ENCODE data around the gene EEIG1. TPM values are rescaled to one million over a fixed set of nuclear protein-coding genes. Genes with fewer than 3 reads are reported as not detected.

EEIG1 gene
- total RNA-seq, 4 donors from 2014 or later: 18.3 to 34.7 (median 24.9) TPM

- intact Hi-C loops (cut with DNase I): no loop called here
- TF ChIP-seq POLR2A (IDR thresholded peaks at IDR 0.05): peak in 1 of 2 donors; percentile 13
- TF ChIP-seq CTCF (IDR thresholded peaks at IDR 0.05): peak in 2 of 6 experiments; percentile 7 to 11
- H3K4me1 ChIP-seq: peaks cover 73 to 80% of the 10 kb centered on the region in 2 donors
- 53 to 54% methylated on average over 12 of the region's 12 CpGs for WGBS, 2 donors
- no peaks in the 10 kb centered on the region for H3K9me3 ChIP-seq
- peak overlapping the region; percentile 77 to 90 (median 81) for H3K27ac ChIP-seq
- peak overlapping the region in 1 of 3 donors; percentile 90 for H3K4me3 ChIP-seq (replicated peaks in 1 of 3)
- no peaks in the 10 kb centered on the region for H3K27me3 ChIP-seq
- no peaks in the 10 kb centered on the region for H3K36me3 ChIP-seq
- peak; percentile 70 to 74 for DNase-seq
Observed at GRCh38 chr9:127977884-127978647, 2.7 kb downstream of the EEIG1 start.

- Histone ChIP-seq H3K36me3 (no peaks in the 10 kb centered on the region), H3K4me3 (replicated peaks in 1 of 3) (no peak overlapping the region), H3K27ac (peak overlapping the region; percentile 77 to 90 (median 81)), H3K4me1 (peaks cover 81 to 83% of the 10 kb centered on the region in 2 donors), H3K9me3 (no peaks in the 10 kb centered on the region), H3K27me3 (no peaks in the 10 kb centered on the region)
- intact Hi-C loops (cut with DNase I): no loop called here
- TF ChIP-seq CTCF (IDR thresholded peaks at IDR 0.05) (no peak), POLR2A (IDR thresholded peaks at IDR 0.05) (no peak)
- no peak for DNase-seq
- WGBS, 2 donors: 78 to 85% methylated on average over 7 of the region's 7 CpGs
Observed at GRCh38 chr9:127977009-127977883, 3.5 kb downstream of the EEIG1 start.

- no peak overlapping the region for H3K4me3 ChIP-seq (replicated peaks in 1 of 3)
- H3K4me1 ChIP-seq: peaks cover 85 to 86% of the 10 kb centered on the region in 2 donors
Observed at GRCh38 chr9:127976498-127976897, 4.3 kb downstream of the EEIG1 start.

GRCh38 chr9:127975376-127976315 lies 5.1 kb downstream of the EEIG1 start:
- no peaks in the 10 kb centered on the region for H3K36me3 ChIP-seq
- H3K4me1 ChIP-seq: peaks cover 82 to 90% of the 10 kb centered on the region in 2 donors
- no peaks in the 10 kb centered on the region for H3K9me3 ChIP-seq
- 74 to 78% methylated on average over 8 to 10 of the region's 10 CpGs for WGBS, 2 donors
- intact Hi-C loops (cut with DNase I): no loop called here
- no peaks in the 10 kb centered on the region for H3K27me3 ChIP-seq
- TF ChIP-seq CTCF (IDR thresholded peaks at IDR 0.05) (no peak), POLR2A (IDR thresholded peaks at IDR 0.05) (no peak)
- DNase-seq: no peak
- no peak overlapping the region for H3K4me3 ChIP-seq (replicated peaks in 1 of 3)
- peak overlapping the region; percentile 77 to 90 (median 81) for H3K27ac ChIP-seq

More at GRCh38 chr9:127976498-127976897, 4.3 kb downstream of the EEIG1 start:
- intact Hi-C loops (cut with DNase I): no loop called here
- H3K36me3 ChIP-seq: no peaks in the 10 kb centered on the region
- no peaks in the 10 kb centered on the region for H3K27me3 ChIP-seq
- TF ChIP-seq POLR2A (IDR thresholded peaks at IDR 0.05) (no peak), CTCF (IDR thresholded peaks at IDR 0.05) (no peak)
- peak; percentile 76 to 84 for DNase-seq
- H3K27ac ChIP-seq: peak overlapping the region; percentile 77 to 90 (median 81)
- 35% methylated on average over 3 of the region's 6 CpGs; no CpG with 5 or more reads in 1 of the 2 donors for WGBS, 2 donors
- no peaks in the 10 kb centered on the region for H3K9me3 ChIP-seq
